Panc1 (cell line): ENCODE data around the gene DIS3L2.

ENCODE experiments used
- POLR2AphosphoS5 ChIP-seq: IDR thresholded peaks from 2 replicates; pipeline ENCODE4 v1.6.1; 2012; ENCODE audit warnings: mild to moderate bottlenecking, low read depth, low read length, moderate library complexity
- SIN3A ChIP-seq: IDR thresholded peaks from 2 replicates; pipeline ENCODE4 v1.6.1; 2012; ENCODE audit warnings: low read depth, mild to moderate bottlenecking, low read length, moderate library complexity, borderline replicate concordance; ENCODE audit not compliant: insufficient read depth
- TCF7L2 ChIP-seq: IDR thresholded peaks from 2 replicates; pipeline ENCODE4 v1.6.1; 2011; ENCODE audit warnings: mild to moderate bottlenecking, low read depth, low read length, inconsistent platforms
- TF ChIP-seq, protein P1 (sequence below), 2 experiments: IDR thresholded peaks; 2 replicates each; pipeline ENCODE4 v1.6.1; 2011 to 2012; ENCODE audit warnings: low read depth in 2 of 2, control low read depth in 1 of 2, low read length in 1 of 2, mild to moderate bottlenecking in 1 of 2, moderate library complexity in 1 of 2; ENCODE audit not compliant: insufficient read depth in 1 of 2
- TF ChIP-seq, protein P2 (sequence below): fragments of 450-650 bp; IDR thresholded peaks from 2 replicates; pipeline ENCODE4 v1.5.1; 2017; ENCODE audit warnings: mild to moderate bottlenecking

DNA sequence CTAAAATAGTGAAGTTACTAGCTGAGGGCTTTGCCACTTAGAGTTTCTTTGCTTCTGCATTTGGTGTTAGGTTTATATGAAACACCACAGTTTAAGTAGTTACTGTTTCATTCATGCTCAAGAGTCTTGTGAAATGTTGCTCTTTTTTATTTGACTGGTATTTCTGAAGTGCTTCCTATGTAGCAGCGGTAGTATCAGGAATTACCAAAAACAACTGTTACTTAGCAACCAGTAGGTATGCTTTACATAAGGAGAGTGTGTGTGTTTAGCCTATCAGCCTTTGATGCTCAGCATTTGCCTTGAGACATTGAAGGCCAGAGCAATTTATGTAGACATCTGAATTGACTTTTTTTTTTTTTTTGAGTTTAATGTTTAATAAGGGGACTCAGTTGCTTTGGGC, 3.6 kb downstream of the DIS3L2 start:
- TF ChIP-seq, protein P1, sequence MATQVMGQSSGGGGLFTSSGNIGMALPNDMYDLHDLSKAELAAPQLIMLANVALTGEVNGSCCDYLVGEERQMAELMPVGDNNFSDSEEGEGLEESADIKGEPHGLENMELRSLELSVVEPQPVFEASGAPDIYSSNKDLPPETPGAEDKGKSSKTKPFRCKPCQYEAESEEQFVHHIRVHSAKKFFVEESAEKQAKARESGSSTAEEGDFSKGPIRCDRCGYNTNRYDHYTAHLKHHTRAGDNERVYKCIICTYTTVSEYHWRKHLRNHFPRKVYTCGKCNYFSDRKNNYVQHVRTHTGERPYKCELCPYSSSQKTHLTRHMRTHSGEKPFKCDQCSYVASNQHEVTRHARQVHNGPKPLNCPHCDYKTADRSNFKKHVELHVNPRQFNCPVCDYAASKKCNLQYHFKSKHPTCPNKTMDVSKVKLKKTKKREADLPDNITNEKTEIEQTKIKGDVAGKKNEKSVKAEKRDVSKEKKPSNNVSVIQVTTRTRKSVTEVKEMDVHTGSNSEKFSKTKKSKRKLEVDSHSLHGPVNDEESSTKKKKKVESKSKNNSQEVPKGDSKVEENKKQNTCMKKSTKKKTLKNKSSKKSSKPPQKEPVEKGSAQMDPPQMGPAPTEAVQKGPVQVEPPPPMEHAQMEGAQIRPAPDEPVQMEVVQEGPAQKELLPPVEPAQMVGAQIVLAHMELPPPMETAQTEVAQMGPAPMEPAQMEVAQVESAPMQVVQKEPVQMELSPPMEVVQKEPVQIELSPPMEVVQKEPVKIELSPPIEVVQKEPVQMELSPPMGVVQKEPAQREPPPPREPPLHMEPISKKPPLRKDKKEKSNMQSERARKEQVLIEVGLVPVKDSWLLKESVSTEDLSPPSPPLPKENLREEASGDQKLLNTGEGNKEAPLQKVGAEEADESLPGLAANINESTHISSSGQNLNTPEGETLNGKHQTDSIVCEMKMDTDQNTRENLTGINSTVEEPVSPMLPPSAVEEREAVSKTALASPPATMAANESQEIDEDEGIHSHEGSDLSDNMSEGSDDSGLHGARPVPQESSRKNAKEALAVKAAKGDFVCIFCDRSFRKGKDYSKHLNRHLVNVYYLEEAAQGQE (IDR thresholded peaks at IDR 0.05; ENCODE audit: insufficient read depth in 1 of 2, low read depth in 2 of 2, low read length in 1 of 2): no peak
- TF ChIP-seq, protein P2, sequence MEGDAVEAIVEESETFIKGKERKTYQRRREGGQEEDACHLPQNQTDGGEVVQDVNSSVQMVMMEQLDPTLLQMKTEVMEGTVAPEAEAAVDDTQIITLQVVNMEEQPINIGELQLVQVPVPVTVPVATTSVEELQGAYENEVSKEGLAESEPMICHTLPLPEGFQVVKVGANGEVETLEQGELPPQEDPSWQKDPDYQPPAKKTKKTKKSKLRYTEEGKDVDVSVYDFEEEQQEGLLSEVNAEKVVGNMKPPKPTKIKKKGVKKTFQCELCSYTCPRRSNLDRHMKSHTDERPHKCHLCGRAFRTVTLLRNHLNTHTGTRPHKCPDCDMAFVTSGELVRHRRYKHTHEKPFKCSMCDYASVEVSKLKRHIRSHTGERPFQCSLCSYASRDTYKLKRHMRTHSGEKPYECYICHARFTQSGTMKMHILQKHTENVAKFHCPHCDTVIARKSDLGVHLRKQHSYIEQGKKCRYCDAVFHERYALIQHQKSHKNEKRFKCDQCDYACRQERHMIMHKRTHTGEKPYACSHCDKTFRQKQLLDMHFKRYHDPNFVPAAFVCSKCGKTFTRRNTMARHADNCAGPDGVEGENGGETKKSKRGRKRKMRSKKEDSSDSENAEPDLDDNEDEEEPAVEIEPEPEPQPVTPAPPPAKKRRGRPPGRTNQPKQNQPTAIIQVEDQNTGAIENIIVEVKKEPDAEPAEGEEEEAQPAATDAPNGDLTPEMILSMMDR: no peak
- no peak for TF ChIP-seq POLR2AphosphoS5
- no peak for TF ChIP-seq SIN3A
- no peak for TF ChIP-seq TCF7L2
